K562 (cell line): ENCODE measurements around the gene CCDC9. TPM values are rescaled to one million over a fixed set of nuclear protein-coding genes. Genes with fewer than 3 reads are reported as not detected.

ENCODE experiments used
- ATAC-seq: fragments of 200-7000 bp; cut with Tn5 transposase; 3 replicates; pipeline ENCODE4 v1.9.1; 2020; ENCODE audit warnings: moderate library complexity
- BruUV-seq: library from RNA; stranded (reverse); fragments of 400-500 nt; replicated peaks from 2 replicates; lab custom pipeline; 2021; lab: Mats Ljungman, UMichigan
- CTCF ChIA-PET: fragments of 300-600 bp; formaldehyde crosslinking; extraction: SDS; loops from one replicate; lab custom pipeline; 2021; ENCODE audit warnings: low intra/inter-chr PET ratio; lab: Yijun Ruan, JAX
- POLR2A ChIA-PET: fragments of 300-600, 350-650 bp; sonication (Branson Sonifier 250); formaldehyde crosslinking; extraction: SDS; loops from one replicate; lab custom pipeline; 2021; ENCODE audit warnings: antibody characterized with exemption, inconsistent platforms; lab: Yijun Ruan, JAX
- DNase-seq, 4 experiments: peaks; one replicate each; pipeline versions ENCODE4 v3.0.0 to v3.0.0-alpha.2; 2011 to 2018; ENCODE audit warnings: low spot score in 3 of 4, mixed read lengths in 3 of 4; ENCODE audit errors: extremely low read depth in 1 of 4
- FAIRE-seq: peaks from 2 replicates; lab custom pipeline; 2011; peaks lifted over from hg19 to GRCh38; lab: Jason Lieb, UNC
- H2AFZ ChIP-seq: 2 replicates; pipeline ENCODE4 v1.6.0; 2011; ENCODE audit warnings: low read depth, low read length, control low read depth, inconsistent platforms
- H3K27ac ChIP-seq: fragments of 200-600 bp; 3 replicates; pipeline ENCODE4 v1.8.0; 2011; ENCODE audit warnings: low read depth, mild to moderate bottlenecking, control low read depth, inconsistent platforms, low read length, moderate library complexity, mixed read lengths; ENCODE audit errors: extremely low read depth
- H3K27me3 ChIP-seq, 2 experiments: fragments of 300-600 bp in 1 of 2; 2 replicates in 1 of 2; 3 replicates in 1 of 2; pipeline versions ENCODE4 v1.6.0 to v1.8.0; 2011; ENCODE audit warnings: inconsistent platforms in 2 of 2, low read length in 2 of 2, mild to moderate bottlenecking in 1 of 2, mixed read lengths in 1 of 2, moderate library complexity in 1 of 2; ENCODE audit not compliant: control insufficient read depth in 2 of 2, insufficient read depth in 2 of 2
- H3K36me3 ChIP-seq: fragments of 300-600 bp; 3 replicates; pipeline ENCODE4 v1.8.0; 2011; ENCODE audit warnings: mild to moderate bottlenecking, low read length, inconsistent platforms; ENCODE audit not compliant: control insufficient read depth, insufficient read depth
- H3K4me1 ChIP-seq, 2 experiments: fragments of 200-600 bp in 1 of 2; replicated peaks in 1 of 2; 2 replicates in 1 of 2; 3 replicates in 1 of 2; pipeline versions ENCODE4 v1.5.1 to v1.8.0; 2011; ENCODE audit warnings: inconsistent platforms in 2 of 2, low read length in 2 of 2, mild to moderate bottlenecking in 1 of 2, mixed read lengths in 1 of 2, moderate library complexity in 1 of 2; ENCODE audit not compliant: control insufficient read depth in 2 of 2, insufficient read depth in 2 of 2
- H3K4me2 ChIP-seq: 2 replicates; pipeline ENCODE4 v1.6.1; 2011; ENCODE audit warnings: low read length, control low read depth, inconsistent platforms, mixed read lengths; ENCODE audit not compliant: insufficient read depth
- H3K4me3 ChIP-seq: fragments of 200-600 bp; sonication (generic), shearing (Covaris generic); 2 replicates; pipeline ENCODE4 v1.5.1; 2016; ENCODE audit warnings: control low read depth, inconsistent platforms
- H3K79me2 ChIP-seq: fragments of 200-600 bp; 3 replicates; pipeline ENCODE4 v1.8.0; 2011; ENCODE audit warnings: low read length, inconsistent platforms; ENCODE audit not compliant: control insufficient read depth, insufficient read depth
- H3K9ac ChIP-seq, 2 experiments: 2 replicates each; pipeline versions ENCODE4 v1.6.0 to v1.6.1; 2011; ENCODE audit warnings: low read depth in 2 of 2, low read length in 2 of 2, control low read depth in 1 of 2, inconsistent platforms in 1 of 2, mild to moderate bottlenecking in 1 of 2, mixed read lengths in 1 of 2; ENCODE audit not compliant: insufficient read depth in 1 of 2
- H3K9me1 ChIP-seq: one replicate; pipeline ENCODE4 v1.6.0; 2011; ENCODE audit warnings: inconsistent platforms, mild to moderate bottlenecking, low read length, moderate library complexity; ENCODE audit not compliant: control insufficient read depth, insufficient read depth
- H3K9me3 ChIP-seq: replicated peaks from 2 replicates; pipeline ENCODE4 v1.5.1; 2011; ENCODE audit warnings: low read depth, low read length, inconsistent platforms; ENCODE audit not compliant: control insufficient read depth, insufficient read depth
- H4K20me1 ChIP-seq: replicated peaks from 2 replicates; pipeline ENCODE4 v1.6.1; 2011; ENCODE audit warnings: low read length, inconsistent platforms, mixed read lengths; ENCODE audit not compliant: control insufficient read depth, insufficient read depth
- ETV1 ChIP-seq: fragments of 450-650 bp; conservative IDR thresholded peaks from 2 replicates; pipeline ENCODE4 v1.6.1; 2016; ENCODE audit warnings: missing genetic modification characterization, control low read depth, low read depth, missing compliant biosample characterization
- FOXK1 ChIP-seq: sonication (generic); formaldehyde crosslinking; IDR thresholded peaks from 2 replicates; pipeline ENCODE4 v1.8.0; 2022; ENCODE audit warnings: missing genetic modification reagents, mild to moderate bottlenecking, borderline replicate concordance
- FOXK2 ChIP-seq, 2 experiments: fragments of 450-650 bp; IDR thresholded peaks in 1 of 2; conservative IDR thresholded peaks in 1 of 2; 2 replicates each; pipeline ENCODE4 v1.6.1; 2016; ENCODE audit warnings: low read depth in 2 of 2, mild to moderate bottlenecking in 1 of 2
- GABPB1 ChIP-seq: sonication (generic); formaldehyde crosslinking; IDR thresholded peaks from 2 replicates; pipeline ENCODE4 v1.8.0; 2022; ENCODE audit warnings: mild to moderate bottlenecking, missing genetic modification reagents
- GTF2E2 ChIP-seq: fragments of 200-800 bp; sonication (Bioruptor generic); IDR thresholded peaks from 2 replicates; pipeline ENCODE4 v1.6.1; 2016; ENCODE audit warnings: missing genetic modification characterization, missing compliant biosample characterization
- HNRNPL ChIP-seq: fragments of 200-400 bp; formaldehyde crosslinking; IDR thresholded peaks from 2 replicates; pipeline ENCODE4 v1.6.1; 2017; ENCODE audit warnings: low read depth, mild to moderate bottlenecking, low read length
- MNT ChIP-seq, 2 experiments: fragments of 450-650 bp; conservative IDR thresholded peaks; 2 replicates each; pipeline ENCODE4 v1.6.1; 2017; ENCODE audit warnings: mild to moderate bottlenecking in 2 of 2, moderate library complexity in 2 of 2
- MTA1 ChIP-seq: fragments of 450-650 bp; IDR thresholded peaks from 2 replicates; pipeline ENCODE4 v1.6.1; 2017; ENCODE audit warnings: borderline replicate concordance
- SMC3 ChIP-seq: conservative IDR thresholded peaks from 2 replicates; pipeline ENCODE4 v1.6.1; 2011; ENCODE audit warnings: low read depth, low read length, improper control_type of control experiment; ENCODE audit not compliant: insufficient read depth
- TCF7 ChIP-seq: sonication (generic); IDR thresholded peaks from 2 replicates; pipeline ENCODE4 v1.6.1; 2016; ENCODE audit warnings: antibody characterized with exemption, borderline replicate concordance
- U2AF2 ChIP-seq: fragments of 200-400 bp; formaldehyde crosslinking; optimal IDR thresholded peaks from 2 replicates; pipeline ENCODE3; 2017; ENCODE audit warnings: low read depth, mild to moderate bottlenecking, low read length
- XRCC5 ChIP-seq: fragments of 200-400 bp; formaldehyde crosslinking; IDR thresholded peaks from 2 replicates; pipeline ENCODE4 v1.6.1; 2017; ENCODE audit warnings: low read depth, mild to moderate bottlenecking, low read length
- ZNF384 ChIP-seq: IDR thresholded peaks from 2 replicates; pipeline ENCODE4 v1.6.1; 2012; ENCODE audit warnings: low read depth, low read length, improper control_type of control experiment
- WGBS: fragments of 100-300 bp; shearing (Covaris generic); methylation state at CpG from one replicate; pipeline ENCODE4 v1.1.6; 2016; ENCODE audit warnings: low coverage, mixed read lengths; ENCODE audit not compliant: insufficient coverage; ENCODE audit errors: missing lambda C conversion rate; 5-methylcytosine and 5-hydroxymethylcytosine counted together
- in situ Hi-C: fragments of 300-500 bp; cut with MboI; formaldehyde crosslinking; loops from 4 replicates; pipeline ENCODE4 v1.15.0; 2018; ENCODE audit warnings: inconsistent platforms, mixed read lengths
- intact Hi-C: fragments of 100-400 bp; cut with micrococcal nuclease; formaldehyde crosslinking; loops from 2 replicates; pipeline ENCODE4 v1.14.2; 2022
- polyA plus RNA-seq, 8 experiments: library from polyadenylated mRNA; depleted of rRNA in 4 of 8; stranded (reverse) in 5 of 8; unstranded in 3 of 8; fragments of >200 nt; fragmentation: Nextera tagmentation in 2 of 8; fragmentation: Illumina TruSeq in 1 of 8; extraction: Ambion mirVana in 2 of 8; extraction: Trizol in 1 of 8; gene quantifications; 2 replicates each; pipeline versions ENCODE4 v1.2.1 to v1.2.3, GENCODE V29; 2011 to 2014; ENCODE audit warnings: inconsistent platforms in 1 of 8, missing spikeins in 1 of 8
- total RNA-seq, 7 experiments: library from RNA; depleted of rRNA in 6 of 7; stranded (reverse); fragments of >200 nt in 6 of 7; fragmentation: Illumina TruSeq in 2 of 7; extraction: Trizol in 2 of 7; gene quantifications; 2 replicates each; pipeline versions ENCODE4 v1.2.1 to v1.2.3, GENCODE V29; 2011 to 2021; ENCODE audit warnings: low replicate concordance in 1 of 7
- TF ChIP-seq, protein P1 (sequence below): fragments of 450-650 bp; IDR thresholded peaks from 2 replicates; pipeline ENCODE4 v1.6.1; 2016
- TF ChIP-seq, protein P2 (sequence below): IDR thresholded peaks from 2 replicates; pipeline ENCODE4 v1.6.1; 2012; ENCODE audit warnings: low read depth, low read length, improper control_type of control experiment, borderline replicate concordance

CCDC9 gene
- total and polyA plus RNA-seq, 9 of the 15 experiments (the other 6 are each of a cell fraction or from before 2014, with no cell fraction given) = 0.23 to 38.6 (median 8.4) TPM

DNA sequence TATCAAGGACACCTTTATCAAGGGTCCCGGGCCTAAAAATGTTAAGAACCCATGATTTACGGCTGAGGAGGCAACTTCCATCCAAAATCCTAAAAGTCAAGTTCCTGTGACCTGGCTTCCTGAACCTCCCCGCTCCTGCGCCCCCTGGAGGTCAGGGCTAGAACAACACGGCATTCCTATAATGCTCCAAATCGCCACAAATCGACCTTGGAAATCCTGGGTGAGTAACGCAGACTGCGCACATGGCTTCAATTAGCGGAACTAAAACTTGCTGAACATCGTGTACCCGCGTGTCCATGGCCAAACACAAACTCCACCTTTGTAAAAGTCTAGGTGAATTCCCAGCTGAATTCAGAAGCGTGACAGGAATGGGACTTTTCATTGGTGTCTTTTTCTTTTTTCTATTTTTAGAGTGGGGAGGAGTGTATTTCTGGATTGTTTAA lies 49.0 kb downstream of the CCDC9 start:
- CTCF ChIA-PET = interaction anchor here (0.7 to 0.9 kb wide), 2 partner anchors 155 to 156 kb away, joined by 4 to 5 read pairs; no protein-coding TSS in a partner anchor
- no peaks in the 10 kb centered on the region for H3K9me1 ChIP-seq
- BruUV-seq = no TSS peak
- H3K4me2 ChIP-seq = peak overlapping the region; percentile 47
- POLR2A ChIA-PET = interaction anchor here (1.2 kb wide), 1 partner anchor 10 kb away, joined by 3 read pairs; no protein-coding TSS in a partner anchor
- FAIRE-seq (peak; percentile 91), ATAC-seq (peak; percentile 77), DNase-seq (peak; percentile 70 to 83 (median 76))
- H3K4me3 ChIP-seq = no peak overlapping the region
- no peaks in the 10 kb centered on the region for H3K27me3 ChIP-seq
- WGBS = 6% methylated on average over 14 of the region's 14 CpGs
- intact Hi-C loops (loop anchor here (2.0 to 5.0 kb wide), 2 partner anchors 42 to 85 kb away; partner anchors contain the start of gene DHX34), in situ Hi-C loops (no loop called here)
- peak overlapping the region in 1 of 2 experiments; percentile 53; a peak in 1 of 4 replicates for H3K9ac ChIP-seq
- H3K9me3 ChIP-seq = no peaks in the 10 kb centered on the region
- no peak overlapping the region for H3K27ac ChIP-seq
- H2AFZ ChIP-seq = peak overlapping the region; percentile 49
- H3K79me2 ChIP-seq = no peaks in the 10 kb centered on the region
- no peaks in the 10 kb centered on the region for H3K36me3 ChIP-seq
- H3K4me1 ChIP-seq = peaks cover 2 to 10% of the 10 kb centered on the region in 2 experiments; a peak in 3 of 5 replicates
- H4K20me1 ChIP-seq = no peaks in the 10 kb centered on the region
- TF ChIP-seq FOXK2 (conservative IDR thresholded peaks at IDR 0.05 in 1 of 2, IDR thresholded peaks at IDR 0.05 in 1 of 2; ENCODE audit: low read depth in 2 of 2) (peak; percentile 52 to 63; a peak in 2 of 4 replicates), GABPB1 (peak; percentile 22; the same call in 1 of the 2 replicates), GTF2E2 (tag) (no peak), ETV1 (tag) (peak; percentile 52; the same call in 1 of the 2 replicates), MNT (conservative IDR thresholded peaks at IDR 0.05) (peak; percentile 53 to 66), HNRNPL (no peak), ZNF384 (peak; percentile 32; the same call in 1 of the 2 replicates), U2AF2 (no peak), XRCC5 (peak; percentile 86), TCF7 (no peak), MTA1 (peak; percentile 68; the same call in 1 of the 2 replicates), SMC3 (peak; percentile 42; the same call in 1 of the 2 replicates), FOXK1 (CRISPR knock-in tag) (no peak)
- TF ChIP-seq, protein P1, sequence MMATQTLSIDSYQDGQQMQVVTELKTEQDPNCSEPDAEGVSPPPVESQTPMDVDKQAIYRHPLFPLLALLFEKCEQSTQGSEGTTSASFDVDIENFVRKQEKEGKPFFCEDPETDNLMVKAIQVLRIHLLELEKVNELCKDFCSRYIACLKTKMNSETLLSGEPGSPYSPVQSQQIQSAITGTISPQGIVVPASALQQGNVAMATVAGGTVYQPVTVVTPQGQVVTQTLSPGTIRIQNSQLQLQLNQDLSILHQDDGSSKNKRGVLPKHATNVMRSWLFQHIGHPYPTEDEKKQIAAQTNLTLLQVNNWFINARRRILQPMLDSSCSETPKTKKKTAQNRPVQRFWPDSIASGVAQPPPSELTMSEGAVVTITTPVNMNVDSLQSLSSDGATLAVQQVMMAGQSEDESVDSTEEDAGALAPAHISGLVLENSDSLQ = peak; percentile 47; the same call in 1 of the 2 replicates
- TF ChIP-seq, protein P2, sequence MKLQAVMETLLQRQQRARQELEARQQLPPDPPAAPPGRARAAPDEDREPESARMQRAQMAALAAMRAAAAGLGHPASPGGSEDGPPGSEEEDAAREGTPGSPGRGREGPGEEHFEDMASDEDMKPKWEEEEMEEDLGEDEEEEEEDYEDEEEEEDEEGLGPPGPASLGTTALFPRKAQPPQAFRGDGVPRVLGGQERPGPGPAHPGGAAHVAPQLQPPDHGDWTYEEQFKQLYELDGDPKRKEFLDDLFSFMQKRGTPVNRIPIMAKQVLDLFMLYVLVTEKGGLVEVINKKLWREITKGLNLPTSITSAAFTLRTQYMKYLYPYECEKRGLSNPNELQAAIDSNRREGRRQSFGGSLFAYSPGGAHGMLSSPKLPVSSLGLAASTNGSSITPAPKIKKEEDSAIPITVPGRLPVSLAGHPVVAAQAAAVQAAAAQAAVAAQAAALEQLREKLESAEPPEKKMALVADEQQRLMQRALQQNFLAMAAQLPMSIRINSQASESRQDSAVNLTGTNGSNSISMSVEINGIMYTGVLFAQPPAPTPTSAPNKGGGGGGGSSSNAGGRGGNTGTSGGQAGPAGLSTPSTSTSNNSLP = 0 out of 2 replicates have a peak, but pooled peaks have one; percentile 17
